Heart left ventricle (tissue), 13 donors: Measurements from ENCODE around the gene NEDD4L.

ENCODE experiments used
- POLR2A ChIP-seq, 2 donors: fragments of 450-650 bp; IDR thresholded peaks; one replicate each; pipeline ENCODE4 v1.6.1; 2017; ENCODE audit warnings: antibody characterized with exemption in 2 of 2, mild to moderate bottlenecking in 2 of 2, moderate library complexity in 2 of 2
- TF ChIP-seq, protein P1 (sequence below), 12 donors: fragments of 200-600 bp; sonication (generic) in 4 of 12; IDR thresholded peaks; one replicate each; pipeline versions ENCODE4 v1.5.0 to v1.8.0; 2018 to 2022; ENCODE audit warnings: antibody characterized with exemption in 12 of 12, mild to moderate bottlenecking in 5 of 12
- donor health status: ischemic (EF 13 %, LVEDD 7.1; RV severe dilation, severe dysfunction).
- donor health status: DM: no; HTN: yes; CAD: no.
- donor health status: DM: no; HTN: no; CAD: no.
- donor health status: ischemic (EF 25% LVEDD 6.9; RV normal size, moderate dysfunction).
- donor health status: ischemic (EF 25% LVEDD 5.7; RV mildly dilated, moderate dysfunction).
- donor health status: ischemic (EF 35%, LVEDD 5.7; RV mildly dilated, moderate dysfunction).
- donor health status: nonischemic (EF 11% LVEDD 7.7; RV severe dilation, severe dysfunction).
- donor health status: DM: yes; HTN: yes; CAD: no.
- donor health status: PGD.
- donor health status: ischemic (EF 29% LVEDD 5.4; RV normal size, mild dysfunction).
- donor health status: nonischemic (EF 23%, LVEDD 6.1; RV moderate dilation, normal function).

DNA sequence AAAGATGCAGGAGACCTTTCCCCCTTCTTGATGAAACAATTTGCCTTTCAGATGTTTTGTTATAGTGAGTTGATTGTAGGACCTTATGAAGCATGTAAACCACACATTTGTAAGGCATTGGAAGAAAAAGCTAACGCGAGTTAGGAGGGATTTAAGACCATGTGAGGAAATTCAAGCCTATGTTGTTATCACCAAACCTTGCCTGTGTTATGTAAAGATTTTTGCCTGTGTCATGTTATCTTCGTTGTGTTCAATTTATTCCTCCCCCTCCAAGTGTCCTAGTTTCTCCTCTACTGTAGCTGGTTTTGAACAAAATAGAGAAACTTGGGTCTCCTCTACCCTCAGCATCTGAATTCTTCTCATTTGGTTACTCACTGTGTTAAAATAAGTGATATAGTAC, 173.0 kb downstream of the NEDD4L start:
- TF ChIP-seq, protein P1, sequence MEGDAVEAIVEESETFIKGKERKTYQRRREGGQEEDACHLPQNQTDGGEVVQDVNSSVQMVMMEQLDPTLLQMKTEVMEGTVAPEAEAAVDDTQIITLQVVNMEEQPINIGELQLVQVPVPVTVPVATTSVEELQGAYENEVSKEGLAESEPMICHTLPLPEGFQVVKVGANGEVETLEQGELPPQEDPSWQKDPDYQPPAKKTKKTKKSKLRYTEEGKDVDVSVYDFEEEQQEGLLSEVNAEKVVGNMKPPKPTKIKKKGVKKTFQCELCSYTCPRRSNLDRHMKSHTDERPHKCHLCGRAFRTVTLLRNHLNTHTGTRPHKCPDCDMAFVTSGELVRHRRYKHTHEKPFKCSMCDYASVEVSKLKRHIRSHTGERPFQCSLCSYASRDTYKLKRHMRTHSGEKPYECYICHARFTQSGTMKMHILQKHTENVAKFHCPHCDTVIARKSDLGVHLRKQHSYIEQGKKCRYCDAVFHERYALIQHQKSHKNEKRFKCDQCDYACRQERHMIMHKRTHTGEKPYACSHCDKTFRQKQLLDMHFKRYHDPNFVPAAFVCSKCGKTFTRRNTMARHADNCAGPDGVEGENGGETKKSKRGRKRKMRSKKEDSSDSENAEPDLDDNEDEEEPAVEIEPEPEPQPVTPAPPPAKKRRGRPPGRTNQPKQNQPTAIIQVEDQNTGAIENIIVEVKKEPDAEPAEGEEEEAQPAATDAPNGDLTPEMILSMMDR (IDR thresholded peaks at IDR 0.05), result no peak
- no peak for TF ChIP-seq POLR2A (IDR thresholded peaks at IDR 0.05)
